Retinal pigment epithelial cell (primary cell): ENCODE data around the gene CD6.

Experiments
- DNase-seq: peaks from one replicate; pipeline ENCODE4 v3.0.0-alpha.2; 2010; ENCODE audit warnings: low read depth
- H3K4me3 ChIP-seq: 2 replicates; pipeline ENCODE4 v1.5.1; 2011; ENCODE audit warnings: mild to moderate bottlenecking, low read length, control low read depth, moderate library complexity
- CTCF ChIP-seq: conservative IDR thresholded peaks from 2 replicates; pipeline ENCODE4 v1.5.1; 2011; ENCODE audit warnings: low read depth, low read length, control low read depth, inconsistent platforms

The CD6 gene

GRCh38 chr11:60947700-60948099, 23.8 kb upstream of the CD6 start:
- no peak overlapping the region for H3K4me3 ChIP-seq
- DNase-seq: no peak

GRCh38 chr11:60948250-60948649, 23.2 kb upstream of the CD6 start:
- no peak for TF ChIP-seq CTCF
- DNase-seq: no peak
- no peak overlapping the region for H3K4me3 ChIP-seq

More at GRCh38 chr11:60947700-60948099, 23.8 kb upstream of the CD6 start:
- no peak for TF ChIP-seq CTCF

- no peak overlapping the region for H3K4me3 ChIP-seq
- no peak for TF ChIP-seq CTCF
- no peak for DNase-seq
These were observed 21.5 kb upstream of the CD6 start for GRCh38 chr11:60950024-60950423.

- no peak for DNase-seq
These were observed 20.4 kb upstream of the CD6 start for GRCh38 chr11:60950933-60951605.

GRCh38 chr11:60951606-60951903, 19.9 kb upstream of the CD6 start:
- no peak overlapping the region for H3K4me3 ChIP-seq
- DNase-seq: no peak
- no peak for TF ChIP-seq CTCF

More at GRCh38 chr11:60950933-60951605, 20.4 kb upstream of the CD6 start:
- H3K4me3 ChIP-seq: no peak overlapping the region
- TF ChIP-seq CTCF: no peak

GRCh38 chr11:60951904-60952741, 19.4 kb upstream of the CD6 start, which contains the start of gene SLC15A3:
TSS of gene SLC15A3 (minus strand) at chr11:60952176. CDS start at chr11:60951551, 625 bp downstream.
- TF ChIP-seq CTCF: no peak
- DNase-seq: no peak
- peak within 1 kb of the TSS; percentile 20 for H3K4me3 ChIP-seq
